CD14-positive monocyte (primary cell): ENCODE data around the gene FBXO30. TPM values are rescaled to one million over a fixed set of nuclear protein-coding genes. Genes with fewer than 3 reads are reported as not detected.

ENCODE experiments used
- DNase-seq, 3 donors: peaks; one replicate each; pipeline ENCODE4 v3.0.0-alpha.2; 2011 to 2022
- H2AFZ ChIP-seq: 2 replicates; pipeline ENCODE4 v1.6.0; 2012; ENCODE audit warnings: mild to moderate bottlenecking, low read depth, low read length, inconsistent platforms; ENCODE audit not compliant: insufficient read depth, poor library complexity, severe bottlenecking
- H3K27ac ChIP-seq, 2 donors: 1 replicate in 1 of 2; 2 replicates in 1 of 2; pipeline ENCODE4 v1.5.1; 2012 to 2013; ENCODE audit warnings: low read length in 2 of 2, control low read depth in 1 of 2, inconsistent platforms in 1 of 2, low read depth in 1 of 2, mild to moderate bottlenecking in 1 of 2
- H3K27me3 ChIP-seq, 2 donors: one replicate each; pipeline versions ENCODE4 v1.6.0 to v1.6.1; 2011 to 2013; ENCODE audit warnings: low read length in 2 of 2; ENCODE audit not compliant: control insufficient read depth in 2 of 2, insufficient read depth in 2 of 2
- H3K36me3 ChIP-seq, 2 donors: replicated peaks in 1 of 2; 1 replicate in 1 of 2; 2 replicates in 1 of 2; pipeline versions ENCODE4 v1.5.1 to v1.6.1; 2012 to 2013; ENCODE audit warnings: low read length in 2 of 2, control low read depth in 1 of 2, inconsistent platforms in 1 of 2, mild to moderate bottlenecking in 1 of 2; ENCODE audit not compliant: insufficient read depth in 2 of 2, control insufficient read depth in 1 of 2
- H3K4me1 ChIP-seq, 2 donors: 1 replicate in 1 of 2; 2 replicates in 1 of 2; pipeline versions ENCODE4 v1.5.1 to v1.6.1; 2012 to 2013; ENCODE audit warnings: low read length in 2 of 2, control low read depth in 1 of 2, inconsistent platforms in 1 of 2, mild to moderate bottlenecking in 1 of 2, moderate library complexity in 1 of 2; ENCODE audit not compliant: insufficient read depth in 2 of 2, control insufficient read depth in 1 of 2
- H3K4me2 ChIP-seq: replicated peaks from 2 replicates; pipeline ENCODE3; 2012; ENCODE audit warnings: low read length, moderate library complexity, mild to moderate bottlenecking; ENCODE audit not compliant: poor library complexity, severe bottlenecking; ENCODE audit errors: extremely low read depth
- H3K4me3 ChIP-seq, 3 experiments: fragments of 200-600 bp in 1 of 3; sonication (generic) in 1 of 3; replicated peaks in 1 of 3; 1 replicate in 2 of 3; 2 replicates in 1 of 3; pipeline ENCODE4 v1.5.1; 2011 to 2013; ENCODE audit warnings: low read length in 3 of 3, mild to moderate bottlenecking in 3 of 3, control low read depth in 2 of 3, low read depth in 2 of 3, inconsistent platforms in 1 of 3, moderate library complexity in 1 of 3
- H3K79me2 ChIP-seq: 2 replicates; pipeline ENCODE4 v1.6.0; 2012; ENCODE audit warnings: mild to moderate bottlenecking, control low read depth, inconsistent platforms, low read length, moderate library complexity; ENCODE audit not compliant: insufficient read depth
- H3K9ac ChIP-seq: 2 replicates; pipeline ENCODE4 v1.6.0; 2017; ENCODE audit warnings: low read length, mild to moderate bottlenecking; ENCODE audit not compliant: insufficient read depth, poor library complexity, severe bottlenecking
- H3K9me3 ChIP-seq, 2 donors: replicated peaks in 1 of 2; 1 replicate in 1 of 2; 2 replicates in 1 of 2; pipeline versions ENCODE4 v1.5.1 to v1.6.1; 2012 to 2013; ENCODE audit warnings: low read length in 2 of 2, control low read depth in 1 of 2; ENCODE audit not compliant: control insufficient read depth in 1 of 2, insufficient read depth in 1 of 2
- H4K20me1 ChIP-seq: 2 replicates; pipeline ENCODE4 v1.6.0; 2012; ENCODE audit warnings: mild to moderate bottlenecking, low read length, control low read depth, moderate library complexity; ENCODE audit not compliant: insufficient read depth
- H3K27ac Mint-ChIP-seq, 7 donors: one replicate each; pipeline ENCODE4 v1.8.0; 2020; ENCODE audit warnings: mild to moderate bottlenecking in 7 of 7, mixed read lengths in 7 of 7, moderate library complexity in 6 of 7, inconsistent platforms in 2 of 7
- H3K27me3 Mint-ChIP-seq, 3 donors: one replicate each; pipeline ENCODE4 v1.8.0; 2021 to 2022; ENCODE audit warnings: low read depth in 3 of 3, mild to moderate bottlenecking in 3 of 3, mixed read lengths in 3 of 3, moderate library complexity in 3 of 3, inconsistent platforms in 1 of 3
- H3K36me3 Mint-ChIP-seq, 2 donors: one replicate each; pipeline ENCODE4 v1.8.0; 2020; ENCODE audit warnings: mixed read lengths in 2 of 2, inconsistent platforms in 1 of 2, mild to moderate bottlenecking in 1 of 2
- H3K4me1 Mint-ChIP-seq: one replicate; pipeline ENCODE4 v1.8.0; 2020; ENCODE audit warnings: mild to moderate bottlenecking, mixed read lengths
- H3K4me3 Mint-ChIP-seq, 2 donors: one replicate each; pipeline ENCODE4 v1.8.0; 2020; ENCODE audit warnings: mild to moderate bottlenecking in 2 of 2, mixed read lengths in 2 of 2, moderate library complexity in 1 of 2
- H3K9me3 Mint-ChIP-seq, 7 donors: one replicate each; pipeline ENCODE4 v1.8.0; 2020 to 2022; ENCODE audit warnings: mixed read lengths in 7 of 7, mild to moderate bottlenecking in 6 of 7, moderate library complexity in 6 of 7, inconsistent platforms in 2 of 7
- WGBS: methylation state at CpG from one replicate; pipeline ENCODE4 v1.1.5; 2013; ENCODE audit warnings: missing lambda C conversion rate; ENCODE audit not compliant: insufficient coverage; 5-methylcytosine and 5-hydroxymethylcytosine counted together
- intact Hi-C, 2 donors: fragments of 100-400 bp; cut with micrococcal nuclease; formaldehyde crosslinking; loops; one replicate each; pipeline versions ENCODE4 v1.15.0 to v1.15.1; 2023
- polyA plus RNA-seq, 3 donors: library from polyadenylated mRNA; depleted of rRNA in 1 of 3; unstranded in 2 of 3; stranded (reverse) in 1 of 3; fragments of 300-500 nt in 2 of 3; fragments of >200 nt in 1 of 3; fragmentation: Illumina TruSeq in 2 of 3; gene quantifications; 1 replicate in 2 of 3; 2 replicates in 1 of 3; pipeline ENCODE4 v1.2.3, GENCODE V29; 2012 to 2021
- TF ChIP-seq, protein P1 (sequence below): fragments of 200-600 bp; IDR thresholded peaks from one replicate; pipeline ENCODE4 v1.8.0; 2022; ENCODE audit warnings: antibody characterized with exemption, mild to moderate bottlenecking

Gene FBXO30
- polyA plus RNA-seq, 3 donors: 0.83 to 1.7 (median 1.1) TPM

- intact Hi-C loops: no loop called here
- H3K27ac ChIP-seq: no peak overlapping the region
- Mint-ChIP-seq H3K27ac (no peak overlapping the region), H3K36me3 (peaks cover 0 to 5% of the 10 kb centered on the region in 2 donors), H3K9me3 (peaks cover 0 to 3% (median 0%) of the 10 kb centered on the region in 7 donors), H3K4me3 (no peak overlapping the region), H3K27me3 (peaks cover 0 to 2% (median 0%) of the 10 kb centered on the region in 3 donors), H3K4me1 (peaks cover 24% of the 10 kb centered on the region)
- TF ChIP-seq, protein P1, sequence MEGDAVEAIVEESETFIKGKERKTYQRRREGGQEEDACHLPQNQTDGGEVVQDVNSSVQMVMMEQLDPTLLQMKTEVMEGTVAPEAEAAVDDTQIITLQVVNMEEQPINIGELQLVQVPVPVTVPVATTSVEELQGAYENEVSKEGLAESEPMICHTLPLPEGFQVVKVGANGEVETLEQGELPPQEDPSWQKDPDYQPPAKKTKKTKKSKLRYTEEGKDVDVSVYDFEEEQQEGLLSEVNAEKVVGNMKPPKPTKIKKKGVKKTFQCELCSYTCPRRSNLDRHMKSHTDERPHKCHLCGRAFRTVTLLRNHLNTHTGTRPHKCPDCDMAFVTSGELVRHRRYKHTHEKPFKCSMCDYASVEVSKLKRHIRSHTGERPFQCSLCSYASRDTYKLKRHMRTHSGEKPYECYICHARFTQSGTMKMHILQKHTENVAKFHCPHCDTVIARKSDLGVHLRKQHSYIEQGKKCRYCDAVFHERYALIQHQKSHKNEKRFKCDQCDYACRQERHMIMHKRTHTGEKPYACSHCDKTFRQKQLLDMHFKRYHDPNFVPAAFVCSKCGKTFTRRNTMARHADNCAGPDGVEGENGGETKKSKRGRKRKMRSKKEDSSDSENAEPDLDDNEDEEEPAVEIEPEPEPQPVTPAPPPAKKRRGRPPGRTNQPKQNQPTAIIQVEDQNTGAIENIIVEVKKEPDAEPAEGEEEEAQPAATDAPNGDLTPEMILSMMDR: no peak
- no peaks in the 10 kb centered on the region for H3K27me3 ChIP-seq
- no peak overlapping the region for H2AFZ ChIP-seq
- H4K20me1 ChIP-seq: no peaks in the 10 kb centered on the region
- H3K36me3 ChIP-seq: no peaks in the 10 kb centered on the region
- no peak overlapping the region for H3K9ac ChIP-seq
- no peak for DNase-seq
- no peaks in the 10 kb centered on the region for H3K79me2 ChIP-seq
- peaks cover 10 to 12% of the 10 kb centered on the region in 2 donors for H3K4me1 ChIP-seq
- H3K9me3 ChIP-seq: no peaks in the 10 kb centered on the region
- H3K4me2 ChIP-seq: no peak overlapping the region
- no peak overlapping the region for H3K4me3 ChIP-seq
Observed at GRCh38 chr6:145839653-145840052, 25.1 kb upstream of the FBXO30 start.

GRCh38 chr6:145838305-145838704, 23.7 kb upstream of the FBXO30 start:
- peaks cover 0 to 2% (median 0%) of the 10 kb centered on the region in 3 donors for H3K27me3 Mint-ChIP-seq
- Histone ChIP-seq H3K27me3 (no peaks in the 10 kb centered on the region), H3K4me3 (no peak overlapping the region), H3K27ac (no peak overlapping the region), H3K79me2 (no peaks in the 10 kb centered on the region), H4K20me1 (no peaks in the 10 kb centered on the region), H3K9ac (no peak overlapping the region), H3K4me2 (no peak overlapping the region), H3K36me3 (no peaks in the 10 kb centered on the region), H3K4me1 (peaks cover 10 to 12% of the 10 kb centered on the region in 2 donors), H2AFZ (no peak overlapping the region), H3K9me3 (no peaks in the 10 kb centered on the region)
- H3K27ac Mint-ChIP-seq: no peak overlapping the region
- WGBS: no CpG with 5 or more reads among the region's 1 CpG
- H3K4me3 Mint-ChIP-seq: no peak overlapping the region
- intact Hi-C loops: no loop called here
- TF ChIP-seq, protein P1: no peak
- peaks cover 24% of the 10 kb centered on the region for H3K4me1 Mint-ChIP-seq
- no peaks in the 10 kb centered on the region for H3K9me3 Mint-ChIP-seq
- H3K36me3 Mint-ChIP-seq: no peaks in the 10 kb centered on the region
- DNase-seq: no peak
